AG04449 (cell line): ENCODE results near the gene GRID2.

ENCODE experiments used
- CTCF ChIA-PET: fragments of 350-600 bp; formaldehyde crosslinking; extraction: SDS; loops from one replicate; lab custom pipeline; 2021; ENCODE audit warnings: antibody characterized with exemption; lab: Yijun Ruan, JAX
- POLR2A ChIA-PET: fragments of 400-600, 350-600 bp; formaldehyde crosslinking; extraction: SDS; loops from one replicate; lab custom pipeline; 2020; ENCODE audit warnings: antibody characterized with exemption, inconsistent platforms; lab: Yijun Ruan, JAX
- DNase-seq: peaks from one replicate; pipeline ENCODE4 v3.0.0-alpha.2; 2010; ENCODE audit warnings: low read depth, low spot score
- H3K4me3 ChIP-seq: 2 replicates; pipeline ENCODE4 v1.5.1; 2011; ENCODE audit warnings: low read depth, mild to moderate bottlenecking, control low read depth, low read length
- CTCF ChIP-seq: IDR thresholded peaks from one replicate; pipeline ENCODE4 v1.5.1; 2011; ENCODE audit warnings: mild to moderate bottlenecking, moderate library complexity, low read length, control low read depth, inconsistent platforms; ENCODE audit not compliant: insufficient read depth; ENCODE audit errors: missing control alignments

The GRID2 gene

GRCh38 chr4:93042746-93043145, 739.0 kb downstream of the GRID2 start:
- ChIA-PET POLR2A (no interaction called here), CTCF (no interaction called here)
- DNase-seq = no peak
- no peak for TF ChIP-seq CTCF
- H3K4me3 ChIP-seq = no peak overlapping the region

- TF ChIP-seq CTCF = no peak
- no peak for DNase-seq
- H3K4me3 ChIP-seq = no peak overlapping the region
- ChIA-PET POLR2A (no interaction called here), CTCF (no interaction called here)
Measured at GRCh38 chr4:93053140-93053539, 749.4 kb downstream of the GRID2 start.

- H3K4me3 ChIP-seq = no peak overlapping the region
- TF ChIP-seq CTCF = no peak
- DNase-seq = no peak
- ChIA-PET CTCF (no interaction called here), POLR2A (no interaction called here)
Measured at GRCh38 chr4:93061826-93062225, 758.1 kb downstream of the GRID2 start.

DNA sequence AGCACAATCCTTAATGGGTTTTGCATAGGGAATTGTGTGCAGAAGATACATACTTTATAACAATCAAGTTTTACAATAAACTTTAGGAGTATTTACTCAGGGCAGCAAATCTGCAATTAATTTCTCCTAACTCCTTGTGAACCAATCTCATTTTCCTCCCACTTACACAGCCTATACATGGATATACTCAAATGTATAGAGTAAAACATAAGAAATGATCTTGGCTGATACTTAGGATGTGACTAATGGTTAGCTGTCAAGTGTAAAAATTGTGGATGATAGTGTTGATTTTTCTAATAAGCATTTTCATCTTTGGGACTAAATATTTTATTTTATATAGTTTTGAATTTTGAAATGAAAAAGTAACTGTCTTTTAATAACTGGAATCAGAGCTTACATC, 759.6 kb downstream of the GRID2 start:
- TF ChIP-seq CTCF = no peak
- ChIA-PET CTCF (no interaction called here), POLR2A (no interaction called here)
- no peak for DNase-seq
- H3K4me3 ChIP-seq = no peak overlapping the region

GRCh38 chr4:93065790-93066189, 762.0 kb downstream of the GRID2 start:
- DNase-seq = no peak

DNA sequence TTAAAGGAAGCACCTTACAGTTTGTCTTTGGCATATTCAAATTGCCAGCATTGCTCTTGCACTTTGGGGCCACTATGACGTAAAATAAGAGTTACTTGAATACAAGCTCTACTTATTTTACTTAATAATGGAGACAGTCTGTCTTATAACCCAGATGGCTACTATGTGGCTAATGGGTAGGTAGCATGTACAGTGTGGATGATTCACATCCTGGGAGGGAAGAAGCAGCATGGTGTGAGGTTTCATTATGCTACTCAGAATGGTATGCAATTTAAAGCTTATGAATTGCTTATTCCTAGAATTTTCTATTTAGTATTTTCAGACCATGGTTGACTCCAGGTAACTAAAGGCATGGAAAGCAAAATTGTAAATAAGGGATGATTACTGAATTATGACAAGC, 763.0 kb downstream of the GRID2 start:
- no peak for DNase-seq
- CTCF ChIA-PET = no interaction called here
- TF ChIP-seq CTCF = no peak
- POLR2A ChIA-PET = no interaction called here
- H3K4me3 ChIP-seq = no peak overlapping the region

More at GRCh38 chr4:93065790-93066189, 762.0 kb downstream of the GRID2 start:
- TF ChIP-seq CTCF = no peak
- POLR2A ChIA-PET = no interaction called here
- no peak overlapping the region for H3K4me3 ChIP-seq
- CTCF ChIA-PET = no interaction called here
